ENCODE measurements around the gene EDARADD.

- TF ChIP-seq, protein P1, sequence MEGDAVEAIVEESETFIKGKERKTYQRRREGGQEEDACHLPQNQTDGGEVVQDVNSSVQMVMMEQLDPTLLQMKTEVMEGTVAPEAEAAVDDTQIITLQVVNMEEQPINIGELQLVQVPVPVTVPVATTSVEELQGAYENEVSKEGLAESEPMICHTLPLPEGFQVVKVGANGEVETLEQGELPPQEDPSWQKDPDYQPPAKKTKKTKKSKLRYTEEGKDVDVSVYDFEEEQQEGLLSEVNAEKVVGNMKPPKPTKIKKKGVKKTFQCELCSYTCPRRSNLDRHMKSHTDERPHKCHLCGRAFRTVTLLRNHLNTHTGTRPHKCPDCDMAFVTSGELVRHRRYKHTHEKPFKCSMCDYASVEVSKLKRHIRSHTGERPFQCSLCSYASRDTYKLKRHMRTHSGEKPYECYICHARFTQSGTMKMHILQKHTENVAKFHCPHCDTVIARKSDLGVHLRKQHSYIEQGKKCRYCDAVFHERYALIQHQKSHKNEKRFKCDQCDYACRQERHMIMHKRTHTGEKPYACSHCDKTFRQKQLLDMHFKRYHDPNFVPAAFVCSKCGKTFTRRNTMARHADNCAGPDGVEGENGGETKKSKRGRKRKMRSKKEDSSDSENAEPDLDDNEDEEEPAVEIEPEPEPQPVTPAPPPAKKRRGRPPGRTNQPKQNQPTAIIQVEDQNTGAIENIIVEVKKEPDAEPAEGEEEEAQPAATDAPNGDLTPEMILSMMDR (IDR thresholded peaks at IDR 0.05 in 2 of 3, conservative IDR thresholded peaks at IDR 0.05 in 1 of 3; ENCODE audit: borderline replicate concordance in 1 of 3, insufficient read depth in 1 of 3, low read depth in 2 of 3, low read length in 2 of 3), result no peak
- TF ChIP-seq EZH2 (IDR thresholded peaks at IDR 0.05), result no peak
- TF ChIP-seq EZH2phosphoT487 (IDR thresholded peaks at IDR 0.05; ENCODE audit: borderline replicate concordance), result no peak
- no peak for TF ChIP-seq RAD21 (IDR thresholded peaks at IDR 0.05; ENCODE audit: low read depth)
- TF ChIP-seq POLR2AphosphoS5 (IDR thresholded peaks at IDR 0.05; ENCODE audit: low read depth, low read length), result no peak
- TF ChIP-seq TCF7L2 (IDR thresholded peaks at IDR 0.05; ENCODE audit: borderline replicate concordance, extremely low read depth, insufficient read depth, insufficient read length), result no peak
These were observed 75.4 kb downstream of the EDARADD start for GRCh38 chr1:236469466-236469865.

Data from HCT116 (cell line).